IPS-NIHi7 (cell line): ENCODE results near the gene LRRC1.

Experiments
- DNase-seq: peaks from one replicate; pipeline ENCODE4 v3.0.0; 2012; ENCODE audit warnings: mixed read lengths; ENCODE audit errors: extremely low spot score

Gene LRRC1

GRCh38 chr6:53815381-53816119 is 20.7 kb downstream of the LRRC1 start:
- DNase-seq = no peak

- no peak for DNase-seq
Observed at GRCh38 chr6:53818858-53819609, 24.2 kb downstream of the LRRC1 start.

GRCh38 chr6:53822401-53823125 is 27.8 kb downstream of the LRRC1 start:
- DNase-seq = no peak

- no peak for DNase-seq
Observed at GRCh38 chr6:53824714-53825113, 29.9 kb downstream of the LRRC1 start.

- no peak for DNase-seq
Observed at GRCh38 chr6:53825532-53826321, 30.9 kb downstream of the LRRC1 start.

GRCh38 chr6:53827531-53827930 is 32.7 kb downstream of the LRRC1 start:
- no peak for DNase-seq

GRCh38 chr6:53828215-53828614 is 33.4 kb downstream of the LRRC1 start:
- DNase-seq = no peak

- DNase-seq = no peak
Observed at GRCh38 chr6:53828966-53829697, 34.3 kb downstream of the LRRC1 start.

- no peak for DNase-seq
Observed at GRCh38 chr6:53829698-53830221, 35.0 kb downstream of the LRRC1 start.

- no peak for DNase-seq
Observed at GRCh38 chr6:53830366-53830765, 35.6 kb downstream of the LRRC1 start.

GRCh38 chr6:53831081-53831869 is 36.5 kb downstream of the LRRC1 start:
- DNase-seq = no peak

- DNase-seq = no peak
Observed at GRCh38 chr6:53831936-53832660, 37.3 kb downstream of the LRRC1 start.

GRCh38 chr6:53833155-53833554 is 38.4 kb downstream of the LRRC1 start:
- DNase-seq = no peak

- no peak for DNase-seq
Observed at GRCh38 chr6:53834132-53834531, 39.3 kb downstream of the LRRC1 start.

GRCh38 chr6:53837865-53838769 is 43.3 kb downstream of the LRRC1 start:
- no peak for DNase-seq

- no peak for DNase-seq
Observed at GRCh38 chr6:53840027-53840426, 45.2 kb downstream of the LRRC1 start.

GRCh38 chr6:53845280-53846195 is 50.7 kb downstream of the LRRC1 start:
- no peak for DNase-seq
